ENCODE results near the gene AADACL3.

- TF ChIP-seq CTCF (IDR thresholded peaks at IDR 0.05): no peak
- TF ChIP-seq POLR2A (IDR thresholded peaks at IDR 0.05): no peak
Observed at GRCh38 chr1:12745126-12745991, 29.4 kb downstream of the AADACL3 start.
